WI38 (cell line): ENCODE results near the gene APOBEC3G.

Source experiments
- H3K4me3 ChIP-seq: 2 replicates; pipeline ENCODE4 v1.5.1; 2011; ENCODE audit warnings: low read depth, mild to moderate bottlenecking, control low read depth, low read length
- TF ChIP-seq, protein P1 (sequence below): IDR thresholded peaks from 2 replicates; pipeline ENCODE4 v1.5.1; 2012; ENCODE audit warnings: low read depth, mild to moderate bottlenecking, control low read depth, low read length

APOBEC3G gene

GRCh38 chr22:39136317-39136716 is 59.2 kb downstream of the APOBEC3G start:
- TF ChIP-seq, protein P1, sequence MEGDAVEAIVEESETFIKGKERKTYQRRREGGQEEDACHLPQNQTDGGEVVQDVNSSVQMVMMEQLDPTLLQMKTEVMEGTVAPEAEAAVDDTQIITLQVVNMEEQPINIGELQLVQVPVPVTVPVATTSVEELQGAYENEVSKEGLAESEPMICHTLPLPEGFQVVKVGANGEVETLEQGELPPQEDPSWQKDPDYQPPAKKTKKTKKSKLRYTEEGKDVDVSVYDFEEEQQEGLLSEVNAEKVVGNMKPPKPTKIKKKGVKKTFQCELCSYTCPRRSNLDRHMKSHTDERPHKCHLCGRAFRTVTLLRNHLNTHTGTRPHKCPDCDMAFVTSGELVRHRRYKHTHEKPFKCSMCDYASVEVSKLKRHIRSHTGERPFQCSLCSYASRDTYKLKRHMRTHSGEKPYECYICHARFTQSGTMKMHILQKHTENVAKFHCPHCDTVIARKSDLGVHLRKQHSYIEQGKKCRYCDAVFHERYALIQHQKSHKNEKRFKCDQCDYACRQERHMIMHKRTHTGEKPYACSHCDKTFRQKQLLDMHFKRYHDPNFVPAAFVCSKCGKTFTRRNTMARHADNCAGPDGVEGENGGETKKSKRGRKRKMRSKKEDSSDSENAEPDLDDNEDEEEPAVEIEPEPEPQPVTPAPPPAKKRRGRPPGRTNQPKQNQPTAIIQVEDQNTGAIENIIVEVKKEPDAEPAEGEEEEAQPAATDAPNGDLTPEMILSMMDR, result no peak
- H3K4me3 ChIP-seq, result no peak overlapping the region
